GM18502 (cell line): Measurements from ENCODE around the gene TMEM38B.

Experiments used
- ATAC-seq: cut with Tn5 transposase; IDR thresholded peaks from one replicate; pipeline ENCODE4 v1.9.1; 2021; ENCODE audit warnings: mild to moderate bottlenecking; ENCODE audit not compliant: unreplicated experiment, poor library complexity

TMEM38B gene, protein sequence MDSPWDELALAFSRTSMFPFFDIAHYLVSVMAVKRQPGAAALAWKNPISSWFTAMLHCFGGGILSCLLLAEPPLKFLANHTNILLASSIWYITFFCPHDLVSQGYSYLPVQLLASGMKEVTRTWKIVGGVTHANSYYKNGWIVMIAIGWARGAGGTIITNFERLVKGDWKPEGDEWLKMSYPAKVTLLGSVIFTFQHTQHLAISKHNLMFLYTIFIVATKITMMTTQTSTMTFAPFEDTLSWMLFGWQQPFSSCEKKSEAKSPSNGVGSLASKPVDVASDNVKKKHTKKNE

DNA sequence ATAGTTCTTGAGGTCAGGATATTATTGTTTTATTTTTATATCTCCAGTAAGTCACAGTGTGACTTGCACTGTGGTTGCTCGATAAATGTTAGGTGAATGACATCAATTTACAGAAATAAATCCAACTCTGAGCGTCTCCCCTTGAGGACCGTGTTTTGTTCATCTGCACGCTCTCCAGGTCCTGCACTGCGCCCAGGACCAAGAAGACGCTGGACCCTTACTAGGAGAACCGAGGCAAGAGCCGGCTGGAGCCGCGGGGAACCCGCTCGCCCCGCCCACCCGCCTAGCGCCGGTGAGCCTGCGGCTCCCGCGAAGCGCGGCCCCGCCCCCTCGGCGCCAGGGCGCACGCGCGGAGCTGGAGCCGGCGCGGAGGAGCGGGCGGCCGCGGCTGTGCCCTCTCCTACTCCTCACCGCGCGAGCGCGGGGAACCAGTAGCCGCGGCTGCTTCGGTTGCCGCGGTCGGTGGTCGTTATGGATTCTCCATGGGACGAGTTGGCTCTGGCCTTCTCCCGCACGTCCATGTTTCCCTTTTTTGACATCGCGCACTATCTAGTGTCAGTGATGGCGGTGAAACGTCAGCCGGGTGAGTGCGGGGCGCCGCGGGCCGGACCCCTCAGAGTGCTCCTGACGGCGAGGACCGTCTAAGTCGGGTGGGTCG, at the start of gene TMEM38B:
TSS of gene TMEM38B (plus strand) at position 352 of the 658 bp plus-strand sequence. CDS start at position 472, 120 bp downstream.
- ATAC-seq = peak; percentile 77

DNA sequence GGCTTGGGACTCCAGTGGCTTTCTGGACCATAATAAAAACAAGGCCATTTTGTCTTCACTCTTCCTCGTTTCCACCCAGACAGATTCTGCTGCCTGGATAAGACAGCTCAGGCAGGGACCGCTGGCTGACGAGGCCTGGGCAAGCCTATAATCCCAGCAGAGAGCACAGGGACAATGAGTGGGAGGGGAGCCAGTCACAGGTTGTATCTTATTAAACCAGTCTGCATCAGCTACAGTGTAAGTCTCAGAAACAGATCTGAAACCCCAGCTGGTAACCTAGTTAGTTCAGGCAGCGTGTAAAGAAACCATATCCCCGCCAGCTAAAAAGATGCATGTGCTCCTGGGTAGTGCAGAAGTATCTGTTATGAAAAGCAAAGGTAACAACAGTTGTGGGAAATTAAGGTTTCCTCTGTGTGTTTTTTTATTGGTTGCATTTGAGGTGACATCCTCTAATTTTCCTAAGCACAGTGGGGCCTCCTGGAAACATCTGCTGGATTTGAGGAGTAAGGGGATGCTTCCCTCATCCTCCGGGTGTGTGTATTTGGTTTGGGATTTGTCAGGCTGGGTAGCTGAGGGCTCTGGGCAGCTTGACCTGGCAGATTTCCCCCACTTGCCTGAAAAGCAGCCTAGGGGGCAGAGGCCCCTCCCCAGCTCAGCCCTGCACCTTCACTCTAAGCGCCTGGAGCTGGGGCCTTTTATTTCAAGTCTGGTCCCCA, 47.3 kb upstream of the TMEM38B start:
- no peak for ATAC-seq

DNA sequence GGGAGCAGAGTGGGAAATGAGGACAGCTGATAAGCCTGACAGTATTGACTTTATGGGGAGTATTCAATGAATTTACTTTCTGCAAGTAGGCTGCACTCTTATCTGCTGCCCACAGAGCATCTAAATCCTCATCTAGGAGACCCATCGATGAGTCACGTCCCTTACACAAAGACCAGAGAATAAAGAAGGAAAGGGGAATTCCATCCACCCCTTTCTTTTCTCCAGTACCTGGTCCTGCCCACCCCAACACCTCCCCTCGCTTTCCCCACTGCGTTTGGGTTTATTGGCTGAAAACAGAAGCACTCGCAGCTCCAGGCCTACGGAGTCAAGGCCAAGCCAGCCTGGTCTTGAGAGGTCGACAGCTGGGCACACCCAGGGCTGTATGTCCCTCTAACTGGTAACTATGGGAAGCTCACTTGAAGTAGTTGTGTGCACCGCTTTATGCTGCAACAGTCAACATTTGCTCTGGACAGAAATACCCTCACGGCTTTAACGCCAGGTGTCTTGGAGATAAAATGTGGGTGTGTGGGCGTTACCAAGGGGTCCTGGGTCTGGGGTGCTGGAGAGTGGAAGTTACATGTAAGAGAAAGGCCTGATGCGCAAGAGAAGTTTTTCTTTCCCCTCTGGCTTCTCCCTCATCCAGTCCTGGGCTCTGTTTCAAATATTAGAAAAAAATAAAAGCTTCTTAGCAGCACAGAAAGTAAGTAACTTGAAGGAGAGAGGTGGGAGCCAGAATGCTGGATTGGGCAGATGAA, 46.6 kb upstream of the TMEM38B start:
- ATAC-seq = no peak

DNA sequence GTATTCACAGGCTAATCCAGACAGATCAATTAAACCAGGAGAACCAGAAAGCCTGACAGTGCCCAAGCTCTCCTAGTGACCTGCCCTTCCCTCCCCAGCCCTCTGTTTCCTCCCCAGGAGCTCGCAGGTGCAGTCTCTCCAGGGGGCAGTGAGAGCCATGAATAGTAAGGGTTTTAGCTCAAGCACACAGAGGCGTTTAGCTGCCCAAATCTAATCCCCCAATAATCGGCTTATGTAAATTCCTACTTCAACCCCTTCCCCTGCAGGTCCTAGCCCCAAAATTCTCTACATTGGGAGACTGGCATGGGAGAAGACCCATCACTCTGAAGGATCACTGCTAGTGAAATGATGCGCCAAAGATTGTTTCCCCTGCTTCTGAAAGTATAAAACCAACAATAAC, 42.5 kb upstream of the TMEM38B start:
- no peak for ATAC-seq

DNA sequence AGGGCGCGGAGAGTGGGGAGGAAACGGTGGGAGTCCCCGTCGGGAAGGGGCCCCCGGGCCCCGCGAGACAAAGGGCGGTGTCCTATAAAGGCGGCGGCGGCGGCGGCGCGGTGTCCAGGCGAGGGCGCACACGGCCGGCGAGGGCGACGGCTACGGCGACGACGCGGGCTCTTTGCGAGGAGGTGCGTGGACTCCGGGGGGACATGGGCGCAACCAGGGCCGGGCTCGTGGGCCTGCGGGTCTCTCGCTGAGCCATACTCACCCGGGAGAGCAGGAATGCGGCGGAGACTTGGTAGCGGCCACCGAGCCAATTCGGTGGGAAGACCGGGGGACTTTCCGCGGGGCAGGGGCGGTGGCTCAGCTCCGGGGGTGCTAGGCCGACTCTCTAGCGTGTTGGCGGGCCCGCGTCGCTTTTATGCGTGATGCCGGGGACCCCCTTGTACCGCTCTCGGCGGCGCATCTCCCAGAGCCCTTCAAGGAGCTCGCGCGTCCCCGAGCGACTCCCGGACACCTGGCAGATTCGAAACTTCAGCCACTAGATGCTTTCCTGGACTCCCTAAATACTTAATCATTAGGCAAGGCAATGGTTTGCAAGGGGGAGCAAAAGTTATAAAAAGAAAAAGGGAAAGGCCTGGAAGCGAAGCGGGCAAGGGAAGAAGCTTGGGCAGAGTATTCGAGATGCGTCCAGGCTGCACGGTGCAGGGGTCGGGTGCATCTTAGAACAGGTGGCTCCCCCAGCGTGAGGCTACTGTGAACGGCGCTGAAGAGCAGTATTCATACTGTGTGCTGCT, 38.0 kb upstream of the TMEM38B start:
- ATAC-seq = peak; percentile 54

DNA sequence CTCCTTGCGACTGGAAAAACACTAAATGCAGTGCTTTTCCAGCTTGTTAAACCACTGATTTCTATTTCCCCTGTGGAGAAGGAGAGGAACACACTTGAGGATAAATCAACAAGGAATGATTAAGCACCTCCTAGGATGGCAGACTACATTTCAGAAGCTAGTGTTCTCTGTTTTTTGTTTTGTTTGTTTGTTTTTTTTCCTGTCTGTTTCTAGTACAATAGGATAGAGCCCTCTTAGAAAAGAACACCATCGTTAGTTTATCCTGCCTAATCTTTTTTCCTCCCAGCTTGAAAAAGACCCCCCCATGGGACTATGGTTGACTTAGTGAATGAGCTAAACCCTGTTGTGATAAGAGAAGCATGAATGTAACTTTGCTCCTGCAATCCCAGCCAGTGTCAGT, 36.0 kb upstream of the TMEM38B start:
- no peak for ATAC-seq

DNA sequence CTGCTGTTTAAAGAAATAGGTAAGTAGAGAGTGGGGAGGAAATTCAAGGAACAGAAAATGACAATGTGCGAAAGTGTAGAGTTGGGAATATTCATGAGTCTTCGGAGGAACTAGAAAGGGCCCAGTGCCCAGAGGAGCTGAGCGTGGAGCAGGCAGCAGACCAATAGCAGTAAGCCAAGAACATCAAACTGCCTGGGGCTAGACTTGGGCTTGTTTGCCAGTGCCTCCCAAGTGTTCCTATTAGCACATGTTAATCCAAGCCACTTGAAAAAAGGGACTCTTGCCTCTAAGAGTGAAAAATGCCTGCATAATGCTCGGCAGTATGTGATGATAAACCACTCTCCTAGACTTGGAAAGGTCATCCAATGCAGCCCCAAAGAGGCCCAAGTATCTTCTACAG, 33.3 kb upstream of the TMEM38B start:
- ATAC-seq = no peak

DNA sequence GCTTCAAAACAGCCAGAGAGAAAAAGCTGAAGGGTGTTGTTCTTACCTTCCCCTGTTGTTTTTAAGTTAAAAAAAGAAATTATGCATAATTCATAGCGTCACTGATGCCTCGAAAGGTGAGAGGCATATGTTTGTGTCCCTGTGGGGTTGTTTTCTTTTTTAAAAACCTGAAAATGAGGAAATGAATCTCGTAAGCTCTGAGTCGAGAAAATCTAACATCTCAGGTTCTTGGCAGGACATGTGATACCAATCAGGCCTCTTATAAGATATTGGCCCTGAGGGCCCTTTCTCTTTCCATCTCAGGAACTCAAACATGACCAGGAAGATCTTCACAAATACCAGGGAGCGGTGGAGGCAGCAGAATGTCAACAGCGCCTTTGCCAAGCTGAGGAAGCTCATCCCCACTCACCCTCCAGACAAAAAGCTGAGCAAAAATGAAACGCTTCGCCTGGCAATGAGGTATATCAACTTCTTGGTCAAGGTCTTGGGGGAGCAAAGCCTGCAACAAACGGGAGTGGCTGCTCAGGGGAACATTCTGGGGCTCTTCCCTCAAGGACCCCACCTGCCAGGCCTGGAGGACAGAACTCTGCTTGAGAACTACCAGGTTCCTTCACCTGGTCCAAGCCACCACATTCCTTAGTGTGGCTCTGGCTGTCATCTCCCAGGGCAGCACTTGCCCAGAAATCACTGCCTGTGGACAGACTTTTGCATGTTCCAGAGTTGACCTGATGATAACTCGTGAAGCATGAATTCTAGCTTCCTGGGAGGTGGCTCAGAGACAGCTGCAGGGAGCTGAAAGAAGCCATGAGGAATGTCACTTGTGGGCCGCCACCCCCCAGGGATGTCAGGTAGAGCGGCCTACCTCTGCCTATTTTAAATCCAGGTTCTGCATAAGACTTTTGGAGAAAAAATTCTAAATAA, 31.9 kb upstream of the TMEM38B start, which contains the start of gene TAL2:
TSS of gene TAL2 (plus strand) at position 274 of the 921 bp plus-strand sequence. CDS start at position 314, 40 bp downstream.
- peak; percentile 87 for ATAC-seq

DNA sequence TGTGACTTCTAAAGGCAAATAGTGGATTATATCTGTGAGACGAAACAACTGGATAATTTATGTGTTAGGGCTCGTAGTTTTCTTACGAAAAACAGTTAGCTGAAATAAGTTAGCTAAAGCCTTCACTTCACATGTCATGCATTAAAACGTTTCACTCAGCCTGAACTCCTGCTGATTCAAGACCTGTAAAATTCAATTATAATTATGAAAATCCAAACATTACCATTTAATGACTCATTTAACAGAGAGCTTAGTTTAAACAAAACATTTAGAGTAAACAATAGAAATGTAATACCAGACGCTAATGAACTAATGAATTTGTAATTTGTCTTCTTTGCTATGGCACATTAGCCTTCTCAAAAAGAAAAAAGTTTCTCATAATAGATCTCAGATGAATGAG, 30.4 kb upstream of the TMEM38B start:
- no peak for ATAC-seq

DNA sequence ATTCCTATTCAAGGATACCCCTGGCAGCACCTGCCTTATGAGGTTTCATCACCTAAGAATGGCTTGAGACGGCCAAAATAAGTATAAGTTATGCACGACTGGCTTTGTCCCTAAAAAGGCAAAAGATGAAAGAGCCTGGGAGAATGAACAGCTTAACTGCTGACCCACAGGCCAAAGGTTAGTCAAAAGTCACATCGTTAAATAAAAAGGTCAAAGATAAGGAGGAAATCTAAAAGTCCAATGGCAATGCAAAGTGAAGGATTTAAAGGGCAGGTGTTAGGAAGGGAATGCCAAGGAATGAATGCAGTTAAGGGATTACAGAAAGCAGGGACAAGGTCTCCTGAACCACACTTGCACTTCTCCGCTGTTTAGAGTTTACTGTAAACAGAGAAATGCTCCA, 26.5 kb upstream of the TMEM38B start:
- no peak for ATAC-seq

DNA sequence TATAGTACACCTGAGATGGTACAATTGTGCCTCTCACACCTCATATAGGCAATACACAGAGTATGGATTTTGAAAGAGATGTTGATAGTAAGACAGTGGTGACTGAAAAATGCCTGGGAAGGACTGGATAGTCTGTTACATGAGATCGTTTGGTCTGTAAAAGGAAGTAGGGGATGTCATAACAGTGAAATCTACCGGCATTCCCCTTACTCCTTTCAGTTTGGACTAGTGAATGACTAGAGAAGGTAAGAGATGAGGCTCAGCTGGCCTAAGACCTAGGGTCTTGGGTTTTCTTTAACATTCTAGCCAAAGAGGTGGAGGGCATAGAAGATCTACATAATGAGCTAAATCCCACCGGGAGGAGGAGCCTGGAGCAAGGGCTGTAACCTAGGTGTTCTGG, 24.0 kb upstream of the TMEM38B start:
- ATAC-seq = no peak

DNA sequence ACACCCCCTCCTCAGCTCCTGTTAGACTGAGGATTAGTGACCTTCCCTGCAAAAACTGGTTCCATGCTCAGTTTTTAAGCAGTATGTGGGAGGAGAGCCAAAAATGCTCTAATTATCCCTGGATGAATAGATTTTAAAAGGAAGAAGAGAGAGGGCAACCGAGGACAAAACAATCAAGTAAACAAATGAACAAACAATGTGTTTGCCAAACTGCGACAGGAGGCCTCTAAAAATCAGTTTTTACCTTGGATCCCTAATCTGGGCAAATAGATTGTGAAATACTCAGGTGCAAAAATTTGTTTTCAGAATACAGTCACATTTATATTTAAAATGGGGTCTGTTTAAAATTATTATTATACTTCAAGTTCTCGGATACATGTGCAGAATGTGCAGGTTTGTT, 23.6 kb upstream of the TMEM38B start:
- ATAC-seq = no peak

DNA sequence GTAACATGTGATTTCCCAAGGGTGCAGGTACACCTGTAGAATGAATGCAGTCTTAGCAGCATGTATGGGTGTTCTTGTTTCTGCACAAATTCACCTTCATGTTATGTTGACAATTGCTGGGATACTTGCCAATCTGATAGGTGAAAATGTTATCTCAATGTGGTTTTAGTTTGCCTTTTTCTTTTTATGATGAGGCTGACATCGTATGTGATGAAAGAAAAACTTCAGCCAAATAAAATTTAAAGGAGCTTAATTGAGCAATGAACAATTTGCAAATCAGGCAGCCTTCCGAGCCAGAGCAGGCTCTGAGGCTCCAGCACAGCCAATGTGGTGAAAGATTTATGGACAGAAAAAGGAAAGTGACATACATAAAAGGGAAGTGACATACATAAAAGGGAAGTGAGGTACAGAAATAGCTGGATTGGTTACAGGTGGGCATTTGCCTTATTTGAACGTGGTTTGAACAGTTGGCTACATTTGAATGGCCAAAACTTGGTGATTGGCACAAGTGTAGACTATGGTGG, 21.6 kb upstream of the TMEM38B start:
- peak; percentile 83 for ATAC-seq

DNA sequence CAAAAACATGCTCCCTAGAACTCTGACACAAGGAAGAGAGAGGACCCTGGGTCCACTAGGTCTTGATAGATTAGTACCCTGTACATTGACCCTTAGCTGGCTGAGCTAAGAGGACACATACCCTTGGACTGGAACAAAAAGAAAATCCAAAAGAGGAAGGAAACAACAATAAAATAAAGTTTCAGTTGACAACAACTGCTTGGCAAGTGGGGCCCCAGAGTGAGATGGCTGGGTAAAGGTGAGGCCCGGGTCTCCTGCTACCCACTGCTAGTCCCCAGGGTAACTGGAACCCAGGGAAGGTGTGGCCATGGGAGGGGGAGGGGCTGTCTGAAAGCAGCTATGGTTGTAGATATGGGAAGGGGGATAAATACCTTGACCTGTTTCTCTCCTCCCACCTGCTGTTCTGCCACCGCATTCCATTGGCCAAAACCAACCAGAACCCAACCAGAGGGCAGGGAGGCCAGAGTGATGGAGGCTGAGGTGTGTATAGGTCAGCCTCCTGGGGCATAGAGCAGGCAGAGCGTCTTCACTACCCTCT, 20.4 kb upstream of the TMEM38B start:
- ATAC-seq = no peak

DNA sequence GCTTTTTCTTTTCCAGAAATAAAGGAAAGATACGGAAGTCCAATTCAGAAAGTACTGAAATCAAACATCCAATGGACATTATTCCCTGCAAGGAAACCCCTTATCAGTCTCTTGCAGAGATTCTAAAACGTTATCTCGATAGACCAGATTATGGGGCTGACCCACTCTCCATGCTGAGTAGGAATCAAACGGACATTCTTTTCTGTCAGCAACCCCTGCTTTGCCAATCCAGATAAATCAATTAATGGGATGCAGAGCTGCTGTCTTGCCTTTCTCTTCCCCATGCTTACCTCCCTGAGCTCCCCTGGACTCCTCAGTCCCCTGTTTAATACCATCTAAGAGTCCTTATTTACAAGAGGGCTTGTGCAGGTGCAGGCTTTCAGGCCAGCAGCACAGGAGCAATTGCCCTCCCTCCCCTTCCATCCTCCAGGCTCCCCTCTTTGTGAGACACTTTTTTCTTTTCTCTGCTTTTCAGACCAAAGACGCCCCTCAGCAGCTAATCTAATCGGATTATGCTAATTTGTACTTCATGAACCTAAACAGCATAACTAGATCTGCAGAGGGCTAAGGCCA, 17.9 kb upstream of the TMEM38B start:
- ATAC-seq = no peak

DNA sequence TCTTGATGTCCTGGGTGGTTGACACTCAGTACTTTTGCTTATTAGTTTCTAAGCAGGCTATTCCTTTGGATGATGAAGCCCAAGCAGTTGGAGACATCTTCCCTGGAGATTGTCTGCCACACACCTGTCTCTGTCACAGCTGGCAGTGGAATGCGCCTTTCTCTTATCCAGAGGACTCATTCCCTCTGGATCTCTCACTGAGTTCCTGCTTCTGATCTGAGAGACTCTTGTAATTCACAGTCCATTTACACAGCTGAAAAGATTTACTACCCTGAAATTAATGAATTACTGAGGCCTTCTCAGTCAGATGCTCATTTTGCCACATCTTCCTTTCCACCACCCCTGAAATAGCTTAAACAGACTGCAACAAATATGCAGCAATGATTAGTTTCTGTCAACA, 16.2 kb upstream of the TMEM38B start:
- ATAC-seq = no peak

DNA sequence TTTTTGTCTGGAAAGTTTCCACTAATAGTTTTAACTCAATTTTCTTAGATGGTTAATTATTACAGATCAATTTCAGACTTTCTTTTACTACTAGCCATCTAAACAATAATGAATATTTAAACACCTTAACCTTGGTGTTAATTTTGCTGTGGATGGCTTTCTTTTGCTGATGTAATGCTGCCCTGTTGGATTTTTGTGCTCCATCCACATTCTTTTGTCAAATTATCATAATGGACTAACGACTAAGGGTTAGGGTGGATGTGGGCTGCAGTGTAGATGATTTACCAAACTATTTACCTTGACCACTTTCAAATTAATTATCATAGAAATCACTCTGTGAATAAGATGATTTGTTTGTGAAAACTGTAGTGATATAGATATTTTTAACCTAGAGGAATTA, 15.6 kb upstream of the TMEM38B start:
- no peak for ATAC-seq
